Measurements from ENCODE around the gene RHOXF2B. TPM values are rescaled to one million over a fixed set of nuclear protein-coding genes. Genes with fewer than 3 reads are reported as not detected.
"Not testable (repeated sequence)": the region's sequence is repeated elsewhere in the genome, so short reads cannot be mapped to it uniquely, and the experiment has no call there.

Gene RHOXF2B
- not detected for polyA plus RNA-seq (2013, experiment 1 of 2)
- polyA plus RNA-seq (2013, experiment 2 of 2): not detected

DNA sequence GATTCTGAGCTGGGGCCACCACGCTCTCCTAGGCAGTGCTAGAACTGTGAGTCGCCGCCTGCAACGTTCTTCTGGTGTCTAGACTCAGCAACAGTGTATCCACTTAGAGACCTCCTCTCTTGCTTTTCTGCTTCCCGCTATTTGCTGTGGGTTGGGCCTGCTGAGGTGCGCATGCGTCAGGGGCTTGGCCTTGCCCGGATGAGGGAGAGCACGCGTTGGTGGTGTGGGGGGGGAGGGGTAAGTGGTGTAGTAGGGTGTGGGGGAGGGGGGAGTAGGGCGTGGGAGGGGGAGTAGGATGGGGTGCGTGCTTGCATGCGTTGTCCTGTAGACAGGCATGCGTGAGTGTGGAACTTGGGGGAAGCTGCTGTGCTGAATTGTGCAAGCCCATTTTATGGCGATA, at the start of gene RHOXF2B:
TSS of gene RHOXF2B (minus strand) at position 101 of the 400 bp plus-strand sequence. CDS start 138 bp downstream, outside the sequence.
- not testable (repeated sequence) for H4K8ac ChIP-seq (ENCODE audit: low read depth, low read length); H2AFZ ChIP-seq (ENCODE audit: low read length); H3K27ac ChIP-seq (replicated peaks; ENCODE audit: low read length); H4K91ac ChIP-seq (ENCODE audit: low read depth, low read length, poor library complexity); H3K79me1 ChIP-seq (ENCODE audit: low read depth, low read length); H3K4me2 ChIP-seq (ENCODE audit: insufficient read depth, low read length, poor library complexity, severe bottlenecking); H2BK15ac ChIP-seq (ENCODE audit: low read length); H3K27me3 ChIP-seq (ENCODE audit: control insufficient read depth in 3 of 3, insufficient read depth in 3 of 3, low read depth in 1 of 3, low read length in 3 of 3); H3K9ac ChIP-seq (ENCODE audit: low read depth, low read length, poor library complexity); H3K9me3 ChIP-seq (replicated peaks in 1 of 2; ENCODE audit: control insufficient read depth in 2 of 2, insufficient read depth in 1 of 2, low read depth in 1 of 2, low read length in 2 of 2); H3K14ac ChIP-seq (ENCODE audit: low read length); H3K4me3 ChIP-seq (ENCODE audit: low read length in 2 of 2); H2BK120ac ChIP-seq (ENCODE audit: low read depth, low read length); H2BK12ac ChIP-seq (ENCODE audit: low read length); H3K23ac ChIP-seq (ENCODE audit: low read depth, low read length, poor library complexity); H3K4ac ChIP-seq (ENCODE audit: low read length); H3K18ac ChIP-seq (ENCODE audit: low read length); H3K4me1 ChIP-seq (ENCODE audit: control insufficient read depth in 2 of 2, insufficient read depth in 1 of 2, low read depth in 1 of 2, low read length in 2 of 2); DNase-seq (ENCODE audit: low spot score); H2AK5ac ChIP-seq (ENCODE audit: low read depth, low read length); H3K36me3 ChIP-seq (replicated peaks in 1 of 2; ENCODE audit: control insufficient read depth in 2 of 2, insufficient read depth in 2 of 2, low read length in 2 of 2); H2BK5ac ChIP-seq (ENCODE audit: low read length)
- no CpG with 5 or more reads among the region's 15 CpGs for WGBS, 2 donors (ENCODE audit: extremely low coverage in 2 of 2, insufficient read length in 2 of 2, insufficient replicate concordance in 1 of 2)

GRCh38 chrX:120125444-120125843, 48.0 kb upstream of the RHOXF2B start:
- Histone ChIP-seq H3K4me3 (ENCODE audit: low read length in 2 of 2) (no peak overlapping the region), H3K14ac (ENCODE audit: low read length) (no peak overlapping the region), H2BK15ac (ENCODE audit: low read length) (no peak overlapping the region), H3K18ac (ENCODE audit: low read length) (no peak overlapping the region), H3K79me1 (ENCODE audit: low read depth, low read length) (no peaks in the 10 kb centered on the region), H3K27ac (replicated peaks; ENCODE audit: low read length) (no peak overlapping the region), H2BK5ac (ENCODE audit: low read length) (no peak overlapping the region), H3K27me3 (ENCODE audit: control insufficient read depth in 3 of 3, insufficient read depth in 3 of 3, low read depth in 1 of 3, low read length in 3 of 3) (peaks cover 0 to 5% (median 0%) of the 10 kb centered on the region in 3 experiments), H3K36me3 (replicated peaks in 1 of 2; ENCODE audit: control insufficient read depth in 2 of 2, insufficient read depth in 2 of 2, low read length in 2 of 2) (no peaks in the 10 kb centered on the region), H3K4me2 (ENCODE audit: insufficient read depth, low read length, poor library complexity, severe bottlenecking) (no peak overlapping the region), H2BK12ac (ENCODE audit: low read length) (no peak overlapping the region), H4K91ac (ENCODE audit: low read depth, low read length, poor library complexity) (no peak overlapping the region), H2AFZ (ENCODE audit: low read length) (no peak overlapping the region), H3K9me3 (replicated peaks in 1 of 2; ENCODE audit: control insufficient read depth in 2 of 2, insufficient read depth in 1 of 2, low read depth in 1 of 2, low read length in 2 of 2) (no peaks in the 10 kb centered on the region), H3K4ac (ENCODE audit: low read length) (no peak overlapping the region), H3K23ac (ENCODE audit: low read depth, low read length, poor library complexity) (no peak overlapping the region), H3K4me1 (ENCODE audit: control insufficient read depth in 2 of 2, insufficient read depth in 1 of 2, low read depth in 1 of 2, low read length in 2 of 2) (no peaks in the 10 kb centered on the region), H2BK120ac (ENCODE audit: low read depth, low read length) (no peak overlapping the region), H4K8ac (ENCODE audit: low read depth, low read length) (no peak overlapping the region), H3K9ac (ENCODE audit: low read depth, low read length, poor library complexity) (no peak overlapping the region), H2AK5ac (ENCODE audit: low read depth, low read length) (no peak overlapping the region)
- no peak for DNase-seq (ENCODE audit: low spot score)
- no CpG with 5 or more reads among the region's 3 CpGs for WGBS, 2 donors (ENCODE audit: extremely low coverage in 2 of 2, insufficient read length in 2 of 2, insufficient replicate concordance in 1 of 2)

GRCh38 chrX:120120223-120120622, 42.7 kb upstream of the RHOXF2B start:
- H3K27ac ChIP-seq (replicated peaks; ENCODE audit: low read length): no peak overlapping the region
- H3K4me3 ChIP-seq (ENCODE audit: low read length in 2 of 2): no peak overlapping the region
- no peak overlapping the region for H2BK12ac ChIP-seq (ENCODE audit: low read length)
- no peak overlapping the region for H3K14ac ChIP-seq (ENCODE audit: low read length)
- no peak overlapping the region for H2BK120ac ChIP-seq (ENCODE audit: low read depth, low read length)
- H4K8ac ChIP-seq (ENCODE audit: low read depth, low read length): no peak overlapping the region
- H3K4ac ChIP-seq (ENCODE audit: low read length): no peak overlapping the region
- no peaks in the 10 kb centered on the region for H3K9me3 ChIP-seq (replicated peaks in 1 of 2; ENCODE audit: control insufficient read depth in 2 of 2, insufficient read depth in 1 of 2, low read depth in 1 of 2, low read length in 2 of 2)
- no peak overlapping the region for H2AFZ ChIP-seq (ENCODE audit: low read length)
- H3K4me2 ChIP-seq (ENCODE audit: insufficient read depth, low read length, poor library complexity, severe bottlenecking): no peak overlapping the region
- no CpG with 5 or more reads among the region's 12 CpGs for WGBS, 2 donors (ENCODE audit: extremely low coverage in 2 of 2, insufficient read length in 2 of 2, insufficient replicate concordance in 1 of 2)
- H2BK15ac ChIP-seq (ENCODE audit: low read length): no peak overlapping the region
- H2BK5ac ChIP-seq (ENCODE audit: low read length): no peak overlapping the region
- no peak overlapping the region for H3K23ac ChIP-seq (ENCODE audit: low read depth, low read length, poor library complexity)
- no peaks in the 10 kb centered on the region for H3K79me1 ChIP-seq (ENCODE audit: low read depth, low read length)
- H3K18ac ChIP-seq (ENCODE audit: low read length): no peak overlapping the region
- H3K36me3 ChIP-seq (replicated peaks in 1 of 2; ENCODE audit: control insufficient read depth in 2 of 2, insufficient read depth in 2 of 2, low read length in 2 of 2): no peaks in the 10 kb centered on the region
- no peaks in the 10 kb centered on the region for H3K4me1 ChIP-seq (ENCODE audit: control insufficient read depth in 2 of 2, insufficient read depth in 1 of 2, low read depth in 1 of 2, low read length in 2 of 2)
- DNase-seq (ENCODE audit: low spot score): no peak
- peaks cover 0 to 5% (median 0%) of the 10 kb centered on the region in 3 experiments for H3K27me3 ChIP-seq (ENCODE audit: control insufficient read depth in 3 of 3, insufficient read depth in 3 of 3, low read depth in 1 of 3, low read length in 3 of 3)
- H2AK5ac ChIP-seq (ENCODE audit: low read depth, low read length): no peak overlapping the region
- no peak overlapping the region for H3K9ac ChIP-seq (ENCODE audit: low read depth, low read length, poor library complexity)
- H4K91ac ChIP-seq (ENCODE audit: low read depth, low read length, poor library complexity): no peak overlapping the region

DNA sequence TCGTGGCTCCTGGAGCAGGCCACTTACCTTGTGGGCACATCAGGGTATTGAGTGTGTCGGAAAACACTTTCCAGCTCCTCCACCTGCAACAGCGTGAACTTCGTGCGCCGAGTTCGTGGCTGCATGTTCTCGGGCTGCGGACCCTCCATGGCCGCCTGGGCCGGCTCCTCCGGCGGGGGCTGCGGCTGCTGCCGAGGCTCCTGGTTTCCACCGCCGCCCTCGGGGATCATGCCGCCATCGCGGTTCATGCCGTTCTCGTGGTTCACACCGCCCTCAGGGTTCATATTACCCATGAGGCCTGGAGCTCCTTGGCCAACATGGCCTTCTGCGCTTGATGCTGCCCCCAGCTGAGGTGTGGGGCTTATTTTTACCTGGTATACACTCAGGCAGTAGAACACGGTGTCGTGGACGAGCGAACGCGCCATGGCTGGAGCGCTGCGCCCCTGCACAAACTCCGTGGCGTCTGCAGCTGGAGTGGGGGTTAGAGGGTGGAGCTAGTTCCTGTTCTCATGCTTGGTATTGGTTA, 38.0 kb upstream of the RHOXF2B start, which contains the start of gene RHOXF1:
TSS of gene RHOXF1 (minus strand) at position 476 of the 526 bp plus-strand sequence. CDS start at position 425, 51 bp downstream.
- H4K8ac ChIP-seq (ENCODE audit: low read depth, low read length): no peak within 1 kb of the TSS
- no peak within 1 kb of the TSS for H3K27ac ChIP-seq (replicated peaks; ENCODE audit: low read length)
- no peak within 1 kb of the TSS for H3K23ac ChIP-seq (ENCODE audit: low read depth, low read length, poor library complexity)
- no peak for DNase-seq (ENCODE audit: low spot score)
- WGBS, 2 donors (ENCODE audit: extremely low coverage in 2 of 2, insufficient read length in 2 of 2, insufficient replicate concordance in 1 of 2): no CpG with 5 or more reads among the region's 35 CpGs
- H3K9me3 ChIP-seq (replicated peaks in 1 of 2; ENCODE audit: control insufficient read depth in 2 of 2, insufficient read depth in 1 of 2, low read depth in 1 of 2, low read length in 2 of 2): no peaks in the 10 kb centered on the region
- no peak within 1 kb of the TSS for H2BK5ac ChIP-seq (ENCODE audit: low read length)
- no peaks in the 10 kb centered on the region for H3K4me1 ChIP-seq (ENCODE audit: control insufficient read depth in 2 of 2, insufficient read depth in 1 of 2, low read depth in 1 of 2, low read length in 2 of 2)
- peaks cover 0 to 5% (median 0%) of the 10 kb centered on the region in 3 experiments for H3K27me3 ChIP-seq (ENCODE audit: control insufficient read depth in 3 of 3, insufficient read depth in 3 of 3, low read depth in 1 of 3, low read length in 3 of 3)
- no peak within 1 kb of the TSS for H3K4me3 ChIP-seq (ENCODE audit: low read length in 2 of 2)
- H3K4me2 ChIP-seq (ENCODE audit: insufficient read depth, low read length, poor library complexity, severe bottlenecking): no peak within 1 kb of the TSS
- H3K79me1 ChIP-seq (ENCODE audit: low read depth, low read length): no peaks in the 10 kb centered on the region
- no peak within 1 kb of the TSS for H3K4ac ChIP-seq (ENCODE audit: low read length)
- H2AFZ ChIP-seq (ENCODE audit: low read length): no peak within 1 kb of the TSS
- no peak within 1 kb of the TSS for H2BK15ac ChIP-seq (ENCODE audit: low read length)
- H2AK5ac ChIP-seq (ENCODE audit: low read depth, low read length): no peak within 1 kb of the TSS
- H3K36me3 ChIP-seq (replicated peaks in 1 of 2; ENCODE audit: control insufficient read depth in 2 of 2, insufficient read depth in 2 of 2, low read length in 2 of 2): no peaks in the 10 kb centered on the region
- H4K91ac ChIP-seq (ENCODE audit: low read depth, low read length, poor library complexity): no peak within 1 kb of the TSS
- no peak within 1 kb of the TSS for H2BK120ac ChIP-seq (ENCODE audit: low read depth, low read length)
- no peak within 1 kb of the TSS for H3K14ac ChIP-seq (ENCODE audit: low read length)
- H3K9ac ChIP-seq (ENCODE audit: low read depth, low read length, poor library complexity): no peak within 1 kb of the TSS
- H2BK12ac ChIP-seq (ENCODE audit: low read length): no peak within 1 kb of the TSS
- H3K18ac ChIP-seq (ENCODE audit: low read length): no peak within 1 kb of the TSS

Data from neuronal stem cell (in vitro differentiated cells).